ENCODE results near the gene IFITM1. TPM values are rescaled to one million over a fixed set of nuclear protein-coding genes. Genes with fewer than 3 reads are reported as not detected.

Gene IFITM1
- total and polyA plus RNA-seq, 2 of the 8 experiments (the other 6 are each of a cell fraction or from before 2014, with no cell fraction given): 394 to 1,464 TPM

DNA sequence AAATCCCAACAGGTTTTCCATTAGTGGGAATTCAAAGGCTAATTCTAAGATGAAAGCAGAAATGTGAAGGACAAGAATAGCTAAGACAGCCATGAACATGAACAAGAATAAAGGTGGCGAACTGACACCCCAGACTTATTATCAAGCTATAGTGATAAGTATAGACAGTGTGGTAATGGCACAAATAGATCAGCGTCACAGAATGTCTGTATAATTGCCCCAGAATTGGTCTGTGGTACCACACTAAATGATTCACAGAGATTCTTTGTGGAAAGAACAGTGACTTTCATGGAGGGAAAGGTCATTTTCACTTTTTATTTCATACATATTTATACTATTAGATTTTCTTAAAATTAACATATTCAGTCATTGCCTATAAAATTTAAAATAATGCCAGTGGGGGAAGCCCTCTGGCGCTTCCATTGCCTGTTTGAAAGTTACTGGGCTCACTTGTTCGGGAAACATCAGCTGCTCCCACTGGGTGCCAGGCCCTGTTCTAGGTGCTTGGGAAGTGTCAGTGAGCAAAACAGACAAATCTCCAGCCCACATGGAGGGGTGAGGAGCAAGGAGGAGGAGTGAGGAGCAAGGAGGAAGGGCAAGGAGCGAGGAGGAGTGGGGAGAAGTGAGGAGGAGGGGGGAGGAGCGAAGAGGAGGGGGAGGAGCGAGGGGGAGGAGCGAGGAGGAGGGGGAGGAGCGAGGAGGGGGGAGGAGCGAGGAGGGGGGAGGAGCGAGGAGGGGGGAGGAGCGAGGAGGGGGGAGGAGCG, 47.0 kb upstream of the IFITM1 start:
- Histone ChIP-seq H3K23me2 (ENCODE audit: low read depth, low read length) (no peaks in the 10 kb centered on the region), H3K79me2 (ENCODE audit: control insufficient read depth in 1 of 2, insufficient read depth in 2 of 2, low read length in 2 of 2) (no peaks in the 10 kb centered on the region), H2BK12ac (ENCODE audit: low read depth, low read length) (no peak overlapping the region), H2BK15ac (ENCODE audit: low read length) (no peak overlapping the region), H3K14ac (ENCODE audit: insufficient read length) (no peak overlapping the region), H3K4ac (replicated peaks; ENCODE audit: insufficient read length, low read depth, low read length) (no peak overlapping the region), H2BK5ac (ENCODE audit: low read depth, low read length) (no peak overlapping the region), H3K9me3 (ENCODE audit: insufficient read depth in 2 of 2, low read depth in 1 of 2, low read length in 1 of 2) (peaks cover 5 to 9% of the 10 kb centered on the region in 2 experiments; a peak in 3 of 4 replicates), H3K4me3 (ENCODE audit: extremely low read depth in 1 of 4, insufficient read depth in 2 of 4, low read depth in 3 of 4, low read length in 4 of 4) (no peak overlapping the region), H3K27ac (ENCODE audit: low read depth, low read length) (no peak overlapping the region), H3K18ac (ENCODE audit: extremely low read depth, low read length) (no peak overlapping the region), H3K4me1 (replicated peaks in 1 of 4; ENCODE audit: control insufficient read depth in 3 of 4, insufficient read depth in 4 of 4, low read length in 3 of 4) (peaks cover 4 to 20% (median 12%) of the 10 kb centered on the region in 4 experiments), H2AFZ (ENCODE audit: low read length) (no peak overlapping the region), H3K9ac (replicated peaks in 1 of 4; ENCODE audit: extremely low read depth in 1 of 4, low read depth in 3 of 4, low read length in 3 of 4) (no peak overlapping the region), H2AK5ac (ENCODE audit: low read depth, low read length) (no peak overlapping the region), H4K91ac (replicated peaks; ENCODE audit: insufficient read length, low read length) (no peak overlapping the region), H3K27me3 (replicated peaks in 1 of 4; ENCODE audit: control insufficient read depth in 3 of 4, extremely low read depth in 1 of 4, insufficient read depth in 3 of 4, low read length in 3 of 4) (no peaks in the 10 kb centered on the region), H3K23ac (ENCODE audit: insufficient read length) (no peak overlapping the region), H4K8ac (ENCODE audit: extremely low read depth, insufficient read depth, low read length) (no peak overlapping the region), H4K20me1 (replicated peaks in 1 of 2; ENCODE audit: control insufficient read depth in 1 of 2, insufficient read depth in 2 of 2, low read length in 2 of 2) (no peaks in the 10 kb centered on the region), H3K79me1 (ENCODE audit: low read depth, low read length) (no peaks in the 10 kb centered on the region), H2BK120ac (replicated peaks; ENCODE audit: low read depth, low read length) (no peak overlapping the region), H3K4me2 (ENCODE audit: insufficient read depth in 1 of 2, low read depth in 2 of 2, low read length in 2 of 2) (no peak overlapping the region; a peak in 1 of 4 replicates), H3K56ac (replicated peaks; ENCODE audit: insufficient read length, low read depth, low read length) (no peak overlapping the region), H4K5ac (ENCODE audit: insufficient read length, low read depth, low read length) (no peak overlapping the region), H2BK20ac (ENCODE audit: low read length) (no peak overlapping the region), H3K36me3 (ENCODE audit: control insufficient read depth in 2 of 4, insufficient read depth in 4 of 4, low read length in 3 of 4) (no peaks in the 10 kb centered on the region)
- DNase-seq (ENCODE audit: low read depth in 1 of 2, low spot score in 2 of 2) (no peak), FAIRE-seq (no peak)
- POLR2A ChIA-PET (ENCODE audit: partially characterized antibody): interaction anchor here (0.6 to 2.1 kb wide), 5 partner anchors 10 to 140 kb away, joined by 3 to 9 read pairs (median 4); no protein-coding TSS in a partner anchor
- CTCF ChIA-PET (ENCODE audit: partially characterized antibody): interaction anchor here (0.7 to 2.5 kb wide), 8 partner anchors 9 to 101 kb away, joined by 3 to 11 read pairs (median 3); no protein-coding TSS in a partner anchor
- 0 to 73% methylated on average over 1 to 6 of the region's 13 CpGs for WGBS, 2 experiments (ENCODE audit: extremely low coverage in 1 of 2, insufficient coverage in 1 of 2, insufficient read length in 1 of 2, insufficient replicate concordance in 2 of 2, low coverage in 1 of 2, low lambda C conversion rate in 2 of 2, missing lambda C conversion rate in 1 of 2)
- TF ChIP-seq TBP (IDR thresholded peaks at IDR 0.05; ENCODE audit: low read depth, low read length) (no peak), JUND (IDR thresholded peaks at IDR 0.05; ENCODE audit: low read length) (no peak), FOSL1 (IDR thresholded peaks at IDR 0.05; ENCODE audit: insufficient read depth, low read depth, low read length) (no peak), YY1 (IDR thresholded peaks at IDR 0.05; ENCODE audit: low read depth, low read length) (no peak), CHD1 (IDR thresholded peaks at IDR 0.05; ENCODE audit: low read depth, low read length) (no peak), GTF2F1 (IDR thresholded peaks at IDR 0.05; ENCODE audit: borderline replicate concordance, low read depth, low read length) (no peak), EGR1 (IDR thresholded peaks at IDR 0.05; ENCODE audit: borderline replicate concordance, low read depth, low read length) (no peak), KDM5A (IDR thresholded peaks at IDR 0.05; ENCODE audit: low read length) (no peak), BRCA1 (IDR thresholded peaks at IDR 0.05; ENCODE audit: low read depth, low read length) (no peak), CEBPB (IDR thresholded peaks at IDR 0.05; ENCODE audit: low read depth, low read length) (no peak), SRF (IDR thresholded peaks at IDR 0.05; ENCODE audit: low read depth, low read length) (no peak)
